Caco-2 (cell line): ENCODE results near the gene CD320. TPM values are rescaled to one million over a fixed set of nuclear protein-coding genes. Genes with fewer than 3 reads are reported as not detected.
A peak's percentile ranks its signal among the peaks of the same experiment; 100 is the strongest.

Experiments used
- BruUV-seq: library from RNA; stranded (reverse); fragments of 400-500 nt; replicated peaks from 2 replicates; lab custom pipeline; 2021; lab: Mats Ljungman, UMichigan
- CTCF ChIA-PET: fragments of 300-600 bp; sonication (Branson Sonifier 250); formaldehyde crosslinking; loops from one replicate; lab custom pipeline; 2022; ENCODE audit warnings: antibody characterized with exemption; lab: Charles Lee
- POLR2A ChIA-PET: fragments of 300-600 bp; sonication (Branson Sonifier 250); formaldehyde crosslinking; loops from one replicate; lab custom pipeline; 2022; ENCODE audit warnings: antibody characterized with exemption; lab: Charles Lee
- DNase-seq, 2 experiments: peaks; one replicate each; pipeline versions ENCODE4 v3.0.0 to v3.0.0-alpha.2; 2020 to 2022
- H3K27me3 ChIP-seq: replicated peaks from 2 replicates; pipeline ENCODE4 v1.6.0; 2011; ENCODE audit warnings: low read length; ENCODE audit not compliant: control insufficient read depth, insufficient read depth
- H3K36me3 ChIP-seq: 2 replicates; pipeline ENCODE4 v1.5.1; 2011; ENCODE audit warnings: low read length; ENCODE audit not compliant: control insufficient read depth, insufficient read depth
- H3K4me1 ChIP-seq: fragments of 250-450 bp; sonication (Bioruptor Pico); 2 replicates; pipeline ENCODE4 v1.5.1; 2020; ENCODE audit warnings: mild to moderate bottlenecking
- H3K4me3 ChIP-seq: 2 replicates; pipeline ENCODE4 v1.5.1; 2011; ENCODE audit warnings: low read depth, mild to moderate bottlenecking, control low read depth, low read length
- H3K9me3 ChIP-seq: fragments of 250-450 bp; sonication (Bioruptor Pico); 2 replicates; pipeline ENCODE4 v1.5.1; 2020; ENCODE audit warnings: mild to moderate bottlenecking, moderate library complexity
- H3K27ac Mint-ChIP-seq: one replicate; pipeline ENCODE4 v1.8.0; 2022; ENCODE audit warnings: mixed read lengths; ENCODE audit not compliant: unreplicated experiment
- H3K27me3 Mint-ChIP-seq: one replicate; pipeline ENCODE4 v1.8.0; 2022; ENCODE audit warnings: mixed read lengths; ENCODE audit not compliant: insufficient read depth, unreplicated experiment
- H3K36me3 Mint-ChIP-seq: one replicate; pipeline ENCODE4 v1.8.0; 2022; ENCODE audit warnings: mild to moderate bottlenecking, mixed read lengths; ENCODE audit not compliant: insufficient read depth, unreplicated experiment
- H3K4me1 Mint-ChIP-seq: one replicate; pipeline ENCODE4 v1.8.0; 2022; ENCODE audit warnings: low read depth, mixed read lengths; ENCODE audit not compliant: unreplicated experiment
- H3K4me3 Mint-ChIP-seq: one replicate; pipeline ENCODE4 v1.8.0; 2022; ENCODE audit warnings: mild to moderate bottlenecking, moderate library complexity, mixed read lengths; ENCODE audit not compliant: unreplicated experiment
- H3K9me3 Mint-ChIP-seq: one replicate; pipeline ENCODE4 v1.8.0; 2022; ENCODE audit warnings: mixed read lengths; ENCODE audit not compliant: unreplicated experiment
- intact Hi-C: fragments of 100-400 bp; cut with micrococcal nuclease; formaldehyde crosslinking; loops from one replicate; pipeline ENCODE4 v1.10.0; 2022; ENCODE audit not compliant: unreplicated experiment
- total RNA-seq: library from RNA; stranded (reverse); gene quantifications from 2 replicates; pipeline ENCODE4 v1.2.3, GENCODE V29; 2022
- TF ChIP-seq, protein P1 (sequence below), 2 experiments: fragments of 200-600 bp in 1 of 2; IDR thresholded peaks; 1 replicate in 1 of 2; 2 replicates in 1 of 2; pipeline versions ENCODE4 v1.5.1 to v1.8.0; 2011 to 2022; ENCODE audit warnings: antibody characterized with exemption in 1 of 2, control low read depth in 1 of 2, inconsistent platforms in 1 of 2, low read depth in 1 of 2, low read length in 1 of 2, mild to moderate bottlenecking in 1 of 2, moderate library complexity in 1 of 2; ENCODE audit not compliant: insufficient read depth in 1 of 2, severe bottlenecking in 1 of 2, unreplicated experiment in 1 of 2

CD320 gene
- total RNA-seq, 1 experiment from 2014 or later = 81.0 TPM

GRCh38 chr19:8340341-8341096 is 32.4 kb upstream of the CD320 start:
- H3K27me3 Mint-ChIP-seq = no peaks in the 10 kb centered on the region
- peak overlapping the region; percentile 40 for H3K27ac Mint-ChIP-seq
- intact Hi-C loops = no loop called here
- H3K4me1 Mint-ChIP-seq = no peaks in the 10 kb centered on the region
- BruUV-seq = no TSS peak
- no peak overlapping the region for H3K4me3 Mint-ChIP-seq
- H3K9me3 Mint-ChIP-seq = no peaks in the 10 kb centered on the region
- H3K27me3 ChIP-seq = no peaks in the 10 kb centered on the region
- no peaks in the 10 kb centered on the region for H3K9me3 ChIP-seq
- TF ChIP-seq, protein P1, sequence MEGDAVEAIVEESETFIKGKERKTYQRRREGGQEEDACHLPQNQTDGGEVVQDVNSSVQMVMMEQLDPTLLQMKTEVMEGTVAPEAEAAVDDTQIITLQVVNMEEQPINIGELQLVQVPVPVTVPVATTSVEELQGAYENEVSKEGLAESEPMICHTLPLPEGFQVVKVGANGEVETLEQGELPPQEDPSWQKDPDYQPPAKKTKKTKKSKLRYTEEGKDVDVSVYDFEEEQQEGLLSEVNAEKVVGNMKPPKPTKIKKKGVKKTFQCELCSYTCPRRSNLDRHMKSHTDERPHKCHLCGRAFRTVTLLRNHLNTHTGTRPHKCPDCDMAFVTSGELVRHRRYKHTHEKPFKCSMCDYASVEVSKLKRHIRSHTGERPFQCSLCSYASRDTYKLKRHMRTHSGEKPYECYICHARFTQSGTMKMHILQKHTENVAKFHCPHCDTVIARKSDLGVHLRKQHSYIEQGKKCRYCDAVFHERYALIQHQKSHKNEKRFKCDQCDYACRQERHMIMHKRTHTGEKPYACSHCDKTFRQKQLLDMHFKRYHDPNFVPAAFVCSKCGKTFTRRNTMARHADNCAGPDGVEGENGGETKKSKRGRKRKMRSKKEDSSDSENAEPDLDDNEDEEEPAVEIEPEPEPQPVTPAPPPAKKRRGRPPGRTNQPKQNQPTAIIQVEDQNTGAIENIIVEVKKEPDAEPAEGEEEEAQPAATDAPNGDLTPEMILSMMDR (IDR thresholded peaks at IDR 0.05; ENCODE audit: insufficient read depth in 1 of 2, low read depth in 1 of 2, low read length in 1 of 2, severe bottlenecking in 1 of 2, unreplicated experiment in 1 of 2) = peak in 1 of 2 experiments; percentile 8
- POLR2A ChIA-PET = no interaction called here
- no peaks in the 10 kb centered on the region for H3K36me3 ChIP-seq
- H3K4me3 ChIP-seq = no peak overlapping the region
- no peaks in the 10 kb centered on the region for H3K36me3 Mint-ChIP-seq
- CTCF ChIA-PET = interaction anchor here (0.6 kb wide), 1 partner anchor 323 kb away, joined by 9 read pairs; no protein-coding TSS in a partner anchor
- DNase-seq = peak in 1 of 2 experiments; percentile 41
- peaks cover 10% of the 10 kb centered on the region for H3K4me1 ChIP-seq

DNA sequence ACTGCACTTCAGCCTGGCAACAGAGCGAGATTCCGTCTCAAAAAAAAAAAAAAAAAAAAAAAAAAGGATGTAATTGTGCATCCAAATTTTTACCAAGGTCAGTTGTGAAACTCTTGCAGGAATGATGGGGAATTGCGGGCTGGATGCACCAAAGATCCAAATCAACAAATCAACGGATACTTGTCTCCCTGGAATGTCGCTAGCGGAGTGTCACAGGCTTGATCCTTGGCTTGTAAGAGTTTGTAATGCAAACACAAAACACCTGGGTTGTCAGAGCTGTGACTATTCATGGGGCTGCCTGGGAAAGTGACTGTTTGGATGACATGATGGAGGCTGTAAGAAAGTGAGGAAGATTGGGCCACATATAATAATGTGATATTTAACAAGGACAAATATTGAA is 30.7 kb upstream of the CD320 start:
- TF ChIP-seq, protein P1 (IDR thresholded peaks at IDR 0.05; ENCODE audit: insufficient read depth in 1 of 2, low read depth in 1 of 2, low read length in 1 of 2, severe bottlenecking in 1 of 2, unreplicated experiment in 1 of 2) = no peak
- Mint-ChIP-seq H3K4me1 (no peaks in the 10 kb centered on the region), H3K27me3 (no peaks in the 10 kb centered on the region), H3K4me3 (no peak overlapping the region), H3K36me3 (no peaks in the 10 kb centered on the region), H3K27ac (no peak overlapping the region), H3K9me3 (no peaks in the 10 kb centered on the region)
- intact Hi-C loops = no loop called here
- DNase-seq = no peak
- Histone ChIP-seq H3K4me1 (peaks cover 10% of the 10 kb centered on the region), H3K9me3 (no peaks in the 10 kb centered on the region), H3K36me3 (no peaks in the 10 kb centered on the region), H3K27me3 (peaks cover 1% of the 10 kb centered on the region; the same call in 1 of the 2 replicates), H3K4me3 (no peak overlapping the region)
- CTCF ChIA-PET = no interaction called here
- POLR2A ChIA-PET = no interaction called here
- no TSS peak for BruUV-seq

GRCh38 chr19:8337728-8338127 is 29.6 kb upstream of the CD320 start:
- H3K36me3 Mint-ChIP-seq = no peaks in the 10 kb centered on the region
- intact Hi-C loops = no loop called here
- H3K27me3 ChIP-seq = peaks cover 1% of the 10 kb centered on the region; the same call in 1 of the 2 replicates
- BruUV-seq = no TSS peak
- peaks cover 3% of the 10 kb centered on the region for H3K27me3 Mint-ChIP-seq
- no peak overlapping the region for H3K4me3 Mint-ChIP-seq
- H3K9me3 Mint-ChIP-seq = no peaks in the 10 kb centered on the region
- H3K27ac Mint-ChIP-seq = no peak overlapping the region
- H3K4me3 ChIP-seq = no peak overlapping the region
- ChIA-PET POLR2A (no interaction called here), CTCF (no interaction called here)
- H3K9me3 ChIP-seq = no peaks in the 10 kb centered on the region
- no peaks in the 10 kb centered on the region for H3K36me3 ChIP-seq
- TF ChIP-seq, protein P1 (IDR thresholded peaks at IDR 0.05; ENCODE audit: insufficient read depth in 1 of 2, low read depth in 1 of 2, low read length in 1 of 2, severe bottlenecking in 1 of 2, unreplicated experiment in 1 of 2) = no peak
- no peak for DNase-seq
- H3K4me1 ChIP-seq = peaks cover 8% of the 10 kb centered on the region
- H3K4me1 Mint-ChIP-seq = no peaks in the 10 kb centered on the region
